NCI-H2171 (cell line): ENCODE measurements around the gene GLT1D1.

ENCODE experiments used
- DNase-seq: peaks from one replicate; lab custom pipeline; 2025; lab: John Stamatoyannopoulos, UW

Gene GLT1D1

DNA sequence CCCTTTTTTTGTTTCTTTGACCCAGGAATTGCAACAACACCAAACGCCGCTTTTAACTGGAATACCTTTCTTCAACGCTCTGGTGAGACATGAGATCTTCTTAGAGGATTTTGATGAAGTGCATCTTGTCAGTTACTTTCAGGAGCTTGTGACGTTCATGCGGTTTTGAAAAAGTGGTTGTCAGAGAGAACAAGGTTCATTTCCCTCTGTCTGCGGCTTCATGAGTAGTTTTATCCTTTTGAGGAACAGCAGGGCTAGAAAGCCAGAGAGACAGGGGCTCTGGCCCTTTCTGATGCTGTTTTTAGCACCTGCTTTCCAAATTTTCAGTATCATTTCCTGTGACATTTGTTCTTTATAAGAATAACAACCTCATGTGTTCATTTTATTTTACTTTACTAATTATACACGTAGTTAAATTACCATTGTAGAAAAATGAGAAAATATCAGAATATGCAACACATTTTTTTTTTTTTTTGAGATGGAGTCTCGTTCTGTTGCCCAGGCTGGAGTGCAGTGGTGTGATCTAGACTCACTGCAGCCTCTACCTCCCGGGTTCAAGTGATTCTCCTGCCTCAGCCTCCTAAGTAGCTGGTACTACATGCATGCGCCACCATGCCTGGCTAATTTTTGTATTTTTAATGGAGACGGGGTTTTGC, 61.8 kb downstream of the GLT1D1 start:
- DNase-seq = no peak

DNA sequence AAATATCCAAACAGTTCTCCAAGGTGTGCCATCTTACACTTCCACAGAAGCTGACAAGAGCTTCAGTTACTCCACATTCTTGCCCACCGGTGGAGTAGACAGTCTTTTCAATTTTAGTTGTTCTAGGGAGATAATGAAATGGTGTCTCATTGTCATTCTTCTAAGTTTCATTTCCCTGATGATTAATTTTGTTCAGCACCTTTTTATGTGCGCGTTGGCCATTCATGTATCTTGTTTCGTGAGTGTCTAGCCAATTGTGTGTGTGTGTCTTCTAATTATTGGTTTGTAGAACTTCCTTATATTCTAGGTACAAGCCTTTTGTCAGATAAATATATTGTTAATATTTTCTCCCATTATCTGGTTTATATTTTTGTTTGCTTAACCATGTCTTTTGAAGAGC, 63.1 kb downstream of the GLT1D1 start:
- no peak for DNase-seq

DNA sequence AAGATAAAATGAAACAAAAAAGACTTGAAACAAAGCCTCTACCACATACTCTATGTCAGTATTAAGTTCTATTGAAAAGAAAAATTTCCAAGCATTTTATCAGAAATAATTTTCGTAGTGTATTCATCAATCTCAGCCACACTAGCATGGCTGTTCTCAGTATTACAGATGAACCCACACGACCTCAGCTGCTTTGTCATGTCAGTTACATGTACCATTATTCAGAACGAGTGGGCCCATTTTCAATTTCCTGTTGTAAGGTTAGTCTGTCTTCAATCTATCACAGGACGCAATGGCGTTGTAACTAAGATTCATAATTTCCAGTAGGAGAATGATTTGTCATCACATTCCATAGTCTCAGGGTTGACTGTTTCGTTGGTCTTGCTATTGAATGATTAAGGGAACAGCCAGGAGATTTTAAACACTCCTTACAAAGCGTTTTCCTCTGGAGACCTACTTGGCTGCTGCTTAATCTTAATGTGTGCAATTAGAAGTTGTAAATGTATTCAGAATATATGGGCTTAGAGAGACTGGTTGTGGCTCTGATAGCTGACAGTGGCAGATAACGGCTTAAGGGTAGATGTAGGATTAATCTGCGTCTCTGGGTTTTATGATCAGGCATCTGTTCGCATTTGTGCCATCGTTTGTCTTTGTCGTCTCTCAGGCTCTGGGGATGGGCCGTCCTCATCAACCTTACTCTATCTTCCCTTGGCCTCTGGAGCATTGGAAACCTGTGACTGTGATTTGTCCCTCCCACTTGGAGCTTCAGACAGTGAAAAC, 65.4 kb downstream of the GLT1D1 start:
- DNase-seq = no peak

DNA sequence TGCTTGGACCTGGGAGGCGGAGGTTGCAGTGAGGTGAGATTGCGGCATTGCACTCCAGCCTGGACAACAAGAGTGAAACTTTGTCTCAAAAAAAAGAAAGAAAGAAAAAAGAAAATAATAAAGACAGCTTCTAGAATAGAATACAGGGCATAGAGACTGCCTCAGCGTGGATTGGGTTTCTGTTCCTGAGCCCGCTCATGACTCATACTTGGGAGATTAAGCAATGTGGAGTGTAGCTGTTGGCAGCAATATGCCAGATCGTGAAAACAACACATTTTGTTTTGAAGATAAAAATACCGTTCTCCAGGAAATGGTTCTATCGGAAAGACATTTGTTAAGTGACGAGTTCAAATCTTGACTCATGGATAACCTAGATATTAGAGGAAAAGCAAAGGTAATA, 67.2 kb downstream of the GLT1D1 start:
- DNase-seq = no peak

DNA sequence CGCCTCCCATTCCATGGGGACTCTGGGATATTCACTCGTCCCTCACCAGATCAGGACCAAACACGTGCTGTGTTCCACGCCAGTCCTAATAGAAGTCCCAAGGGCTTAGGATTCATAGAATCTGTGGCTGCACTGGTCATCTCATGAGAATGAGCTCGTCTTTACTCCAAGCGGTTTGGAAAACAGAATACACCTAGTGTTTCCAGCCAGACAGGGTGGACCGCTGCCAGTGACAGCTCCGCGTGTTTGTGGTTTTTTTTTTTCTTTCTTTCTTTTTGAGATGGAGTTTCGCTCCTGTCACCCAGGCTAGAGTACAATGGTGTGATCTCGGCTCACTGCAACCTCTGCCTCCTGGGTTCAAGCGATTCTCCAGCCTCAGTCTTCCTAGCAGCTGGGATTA, 75.1 kb downstream of the GLT1D1 start:
- DNase-seq = no peak

DNA sequence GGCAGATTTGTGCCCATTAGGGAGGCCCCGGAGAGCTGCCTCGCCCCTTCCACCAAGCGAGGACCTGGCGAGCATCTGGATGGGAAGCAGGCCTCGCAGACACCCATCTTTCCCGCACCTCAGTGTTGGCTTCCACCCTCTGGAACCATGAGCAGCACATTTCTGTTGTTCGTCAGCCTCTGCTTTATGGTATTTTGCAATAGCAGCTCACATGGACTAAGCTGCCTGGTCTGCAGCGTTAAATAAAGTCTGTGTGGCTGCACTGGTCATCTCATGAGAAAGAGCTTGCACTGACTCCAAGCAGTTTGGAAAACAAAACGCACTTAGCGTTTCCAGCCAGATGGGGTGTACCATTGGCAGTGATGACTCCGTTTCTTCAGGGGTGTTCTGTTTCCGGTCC, 75.8 kb downstream of the GLT1D1 start:
- no peak for DNase-seq

DNA sequence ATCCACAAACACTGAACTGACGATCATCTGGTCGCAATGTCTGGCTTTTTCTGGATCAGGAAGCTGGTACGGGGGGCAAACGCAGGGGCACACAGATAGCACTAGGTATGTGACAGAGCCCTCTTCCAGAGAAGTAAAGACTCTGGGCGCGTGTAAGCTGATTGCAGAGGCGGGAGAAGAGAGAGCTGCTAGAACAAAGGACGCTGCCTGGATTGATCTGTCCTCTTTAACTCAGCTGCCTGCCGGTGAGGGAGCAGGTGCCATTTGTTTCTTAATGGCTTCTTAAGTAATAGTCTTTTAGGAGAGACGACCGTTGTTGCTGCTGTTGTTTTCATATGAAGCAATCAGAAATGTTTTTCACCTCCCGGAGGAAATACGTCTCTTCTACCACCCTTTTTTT, 77.3 kb downstream of the GLT1D1 start:
- DNase-seq = no peak

DNA sequence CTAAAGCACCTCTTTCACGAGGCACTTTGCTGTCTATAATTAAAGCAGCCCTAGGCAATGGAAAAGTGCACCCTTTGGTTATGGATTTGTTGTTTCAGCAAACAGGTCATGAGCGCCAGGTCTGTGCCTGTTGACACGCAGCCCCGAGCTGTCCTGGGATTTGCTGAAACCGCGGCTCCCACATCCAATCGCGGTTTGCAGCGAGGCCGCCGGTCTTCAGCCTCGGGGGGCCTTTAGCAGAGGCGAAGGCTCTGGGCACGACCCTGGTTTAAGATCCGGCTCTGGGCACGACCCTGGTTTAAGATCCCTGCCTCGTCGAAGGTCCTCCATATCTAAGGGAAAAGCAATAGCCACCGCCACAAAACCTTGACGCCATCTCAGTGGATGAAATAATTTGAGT, 79.2 kb downstream of the GLT1D1 start:
- no peak for DNase-seq

DNA sequence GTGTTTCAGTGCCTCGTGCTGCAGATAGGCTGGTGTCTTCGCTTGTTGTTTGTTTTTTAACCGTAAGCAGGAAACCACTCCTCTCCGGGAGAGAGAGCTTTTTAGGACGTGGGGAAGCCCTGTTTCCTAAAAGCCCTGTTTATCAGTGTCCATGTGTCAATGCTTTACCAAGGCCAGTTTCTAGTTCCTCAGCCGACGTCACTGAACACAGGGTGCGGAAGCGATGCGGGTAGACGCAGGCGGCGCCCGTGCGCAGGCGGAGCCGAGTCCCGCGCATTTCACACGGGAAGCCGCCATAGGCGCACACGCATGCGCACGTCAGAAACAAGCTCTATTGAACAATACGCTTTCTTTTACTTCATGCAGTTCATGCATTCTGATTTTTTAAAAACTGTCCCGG, 79.8 kb downstream of the GLT1D1 start:
- no peak for DNase-seq

DNA sequence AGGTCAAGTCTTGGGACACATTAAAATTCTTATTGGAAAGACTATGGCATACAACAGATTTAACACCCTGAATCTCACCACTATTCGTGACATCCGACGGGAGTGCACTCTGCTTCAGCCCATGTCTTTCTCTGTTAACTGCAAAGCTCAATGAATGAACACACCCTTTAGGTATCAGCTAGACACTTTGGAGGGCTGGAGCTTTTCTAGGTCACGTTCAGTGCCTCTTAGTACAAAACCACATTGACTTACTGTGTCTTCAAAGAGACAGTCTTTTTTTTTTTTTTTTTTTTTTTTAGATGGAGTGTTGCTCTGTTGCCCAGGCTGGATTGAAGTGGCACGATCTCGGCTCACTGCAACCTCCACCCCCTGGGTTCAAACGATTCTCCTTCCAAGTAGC, 80.6 kb downstream of the GLT1D1 start:
- DNase-seq = no peak

DNA sequence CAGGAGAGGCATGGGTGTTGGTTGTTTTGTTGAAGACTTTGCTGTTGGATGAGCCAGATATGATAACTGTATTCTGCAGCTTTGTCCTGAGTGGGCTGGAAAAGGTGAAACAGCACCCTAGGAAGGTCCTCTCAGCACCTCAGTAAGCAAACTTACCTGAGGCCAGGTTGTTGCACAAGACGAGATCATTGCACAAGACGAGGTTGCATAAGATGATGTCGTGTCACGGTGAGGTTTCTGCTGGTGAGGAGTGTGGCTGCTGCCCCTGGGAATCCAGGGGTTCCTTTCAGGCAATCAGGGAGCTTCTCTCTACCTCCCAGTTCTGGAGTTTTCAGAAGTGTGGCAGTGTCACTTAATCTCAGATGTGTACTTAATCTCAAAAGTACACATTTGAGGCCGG, 85.6 kb downstream of the GLT1D1 start:
- DNase-seq = no peak

DNA sequence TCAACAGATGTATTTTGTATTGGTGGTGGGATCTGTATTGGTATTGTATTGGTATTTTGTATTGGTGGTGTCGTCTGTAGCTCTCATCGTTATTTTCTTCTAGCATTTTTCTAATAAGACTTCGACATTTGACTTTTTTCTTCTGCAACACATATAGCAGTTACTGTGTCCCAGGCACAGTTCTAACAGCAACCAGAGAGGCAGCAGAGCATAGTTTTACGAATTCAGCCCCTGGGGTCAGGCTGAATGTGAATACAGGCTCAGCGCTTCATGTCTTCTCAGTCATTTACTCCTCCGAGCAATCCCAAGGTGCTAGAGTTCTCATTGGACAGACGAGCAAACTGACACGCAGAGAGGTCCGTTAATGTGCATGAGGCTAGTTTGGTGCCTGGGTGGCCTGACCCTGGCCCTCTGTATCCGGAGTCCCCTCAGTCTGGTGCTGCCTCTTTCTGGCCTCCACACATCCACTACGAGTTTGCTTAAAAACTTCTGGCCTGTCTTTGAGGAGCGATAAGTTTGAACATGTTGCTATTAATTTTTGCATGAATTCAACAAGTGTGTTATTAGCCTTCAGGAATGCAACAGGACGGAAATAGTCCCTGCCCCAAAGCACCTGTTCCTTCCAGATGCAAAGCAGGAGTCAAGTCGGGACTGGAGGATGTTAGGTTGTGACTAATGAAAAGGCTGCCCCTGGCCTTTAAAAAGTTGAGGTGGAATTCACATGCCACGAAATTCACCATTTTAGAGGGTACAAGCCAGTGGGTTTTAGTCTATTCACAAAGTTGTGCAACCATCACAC, 87.0 kb downstream of the GLT1D1 start:
- no peak for DNase-seq

DNA sequence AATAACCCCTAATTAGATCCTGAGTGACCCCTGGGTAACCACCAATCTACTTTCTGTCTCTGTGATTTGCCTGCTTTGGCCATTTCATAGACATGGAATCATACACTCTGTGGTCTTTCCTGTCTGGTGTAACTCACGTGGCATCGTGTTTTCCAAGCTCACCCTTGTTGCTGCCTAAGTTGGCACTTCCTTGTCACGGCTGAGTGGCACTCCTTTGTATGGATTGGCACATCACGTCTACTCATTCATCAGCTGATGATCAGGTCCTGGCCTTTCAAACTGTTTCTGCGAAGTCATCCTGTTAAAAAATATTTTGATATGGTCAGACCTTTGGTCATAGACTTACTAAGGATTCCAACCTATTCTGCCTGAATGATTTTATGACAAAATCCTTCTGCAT, 87.7 kb downstream of the GLT1D1 start:
- no peak for DNase-seq

DNA sequence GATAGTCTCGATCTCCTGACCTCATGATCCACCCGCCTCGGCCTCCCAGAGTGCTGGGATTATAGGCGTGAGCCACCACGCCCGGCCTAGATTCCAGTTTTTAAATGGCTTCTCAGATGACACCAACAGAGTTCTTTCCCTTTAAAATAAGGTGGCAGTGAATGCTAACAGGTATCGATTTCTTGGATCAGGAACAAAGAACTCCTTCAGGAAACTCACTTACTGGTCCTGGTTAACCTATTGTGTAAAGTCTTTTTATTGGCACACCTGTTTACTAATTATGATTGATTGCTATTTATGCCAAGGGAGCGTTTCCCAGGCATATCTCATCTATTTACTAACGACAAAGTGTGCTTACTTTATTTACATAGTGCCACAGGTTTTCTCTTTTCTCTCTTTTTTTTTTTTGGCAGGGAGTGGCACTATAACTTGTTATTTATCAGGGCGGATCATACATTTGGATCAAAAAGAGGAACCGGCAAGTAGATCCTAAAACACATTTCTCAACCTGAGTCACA, 89.7 kb downstream of the GLT1D1 start:
- DNase-seq = no peak

DNA sequence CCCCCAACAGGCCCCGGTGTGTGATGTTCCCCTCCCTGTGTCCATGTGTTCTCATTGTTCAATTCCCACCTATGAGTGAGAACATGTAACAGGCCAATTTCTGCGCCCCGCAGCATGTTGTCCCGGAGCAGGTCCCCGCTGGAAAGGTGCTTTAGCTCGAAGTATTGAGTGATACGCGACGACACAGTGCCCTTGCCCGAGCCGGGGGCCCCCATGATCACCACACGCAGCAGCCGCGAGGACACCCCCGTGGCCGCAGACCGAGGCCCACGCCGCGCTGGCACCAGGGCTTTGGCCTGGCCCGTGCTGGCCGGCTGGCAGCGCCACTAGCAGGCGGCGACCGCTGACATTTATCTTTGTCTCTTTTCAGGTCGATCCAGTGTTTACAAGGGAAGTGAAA, 91.7 kb downstream of the GLT1D1 start:
- DNase-seq = no peak

DNA sequence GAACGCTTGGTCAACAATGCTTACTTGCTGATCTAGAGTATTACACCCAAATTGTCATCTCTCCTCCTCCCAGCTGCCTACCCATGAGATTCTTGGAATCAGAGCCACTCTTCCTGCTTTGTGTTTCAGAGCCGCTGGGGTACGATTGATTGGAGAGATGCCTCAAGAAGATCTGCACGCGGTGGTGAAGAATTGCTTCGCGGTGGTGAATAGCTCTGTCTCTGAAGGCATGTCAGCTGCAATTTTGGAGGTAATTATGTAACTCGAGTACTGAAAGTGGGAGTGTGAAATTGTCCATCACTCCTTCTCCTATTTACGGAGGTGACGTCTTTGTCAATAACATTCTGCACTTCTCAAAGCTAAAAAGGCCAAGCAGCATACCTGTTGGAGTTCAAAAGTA, 93.9 kb downstream of the GLT1D1 start:
- no peak for DNase-seq

DNA sequence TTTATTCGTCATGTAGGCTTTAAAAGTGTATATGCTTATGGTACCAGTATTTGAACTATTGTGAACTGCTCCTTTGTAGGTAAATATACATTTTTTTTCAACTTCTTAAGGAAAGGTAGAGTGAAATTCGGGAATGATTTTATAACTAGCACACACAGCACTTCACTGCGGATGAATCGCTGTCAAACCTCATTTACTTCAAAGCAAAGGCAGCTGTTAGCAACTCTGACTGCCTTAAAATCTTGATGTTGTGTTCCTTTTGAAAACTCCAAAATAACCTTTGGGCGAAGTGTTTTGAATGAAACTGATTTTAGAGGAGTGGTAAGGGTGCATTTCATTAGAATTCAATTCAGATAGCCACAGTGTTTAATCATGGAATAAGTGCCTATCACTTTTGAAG, 95.8 kb downstream of the GLT1D1 start:
- no peak for DNase-seq

DNA sequence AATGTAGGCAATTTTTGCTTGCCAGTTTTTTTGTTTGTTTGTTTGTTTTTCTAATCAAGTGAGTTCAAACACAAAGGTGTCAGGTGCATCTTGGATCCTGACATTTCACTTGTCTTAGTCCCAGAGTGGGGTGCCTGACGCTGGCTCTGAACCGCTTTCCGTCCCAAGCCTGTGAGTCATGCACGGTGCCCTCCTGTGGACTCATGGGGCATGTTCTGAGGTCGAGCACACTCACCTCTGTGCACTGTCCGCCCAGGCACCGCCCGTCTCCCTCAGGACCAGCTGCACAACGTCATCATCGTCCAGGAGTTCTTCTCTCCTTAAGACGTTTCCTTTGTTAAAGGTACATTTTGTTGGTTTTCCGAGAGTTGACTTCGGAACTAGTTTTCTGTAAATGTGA, 98.2 kb downstream of the GLT1D1 start:
- DNase-seq = no peak

DNA sequence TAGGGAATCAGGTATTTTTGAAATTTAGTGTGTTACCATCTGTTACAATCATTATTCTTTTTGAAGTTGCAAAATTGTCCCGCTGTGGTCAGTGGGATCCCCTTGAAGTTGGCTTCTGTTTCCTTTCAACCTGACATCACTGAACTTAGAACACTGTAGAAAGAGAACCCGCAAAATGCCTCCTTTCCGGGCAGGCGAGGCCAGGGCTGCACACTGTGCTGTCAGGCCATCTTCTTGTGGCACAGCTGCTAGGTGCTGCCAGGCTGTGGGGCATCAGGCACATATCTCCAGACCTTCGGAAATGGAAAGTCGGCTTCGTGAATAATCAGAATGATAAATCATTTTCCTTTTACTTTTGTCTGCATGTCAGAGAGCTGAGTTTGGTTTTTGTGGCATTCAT, 103.5 kb downstream of the GLT1D1 start:
- DNase-seq = no peak

DNA sequence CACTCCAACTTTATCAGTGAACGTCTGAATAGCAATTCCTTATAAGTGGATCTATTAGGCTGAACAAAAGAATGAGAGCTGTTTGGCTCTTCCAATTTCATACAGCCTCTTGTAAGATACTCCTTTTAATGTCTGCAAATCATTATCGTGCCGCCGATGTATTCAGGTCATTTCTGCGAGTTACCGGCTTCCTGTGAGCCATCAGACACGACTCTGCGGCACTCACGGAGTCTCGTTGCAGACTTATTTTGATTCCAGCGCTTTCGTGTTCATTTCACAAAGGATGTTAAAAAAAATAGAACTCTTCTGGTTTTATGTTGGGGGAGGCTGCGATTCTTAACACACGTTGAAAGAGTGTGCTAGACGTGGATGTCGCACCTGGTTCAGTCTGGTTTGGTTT, 106.6 kb downstream of the GLT1D1 start:
- no peak for DNase-seq

DNA sequence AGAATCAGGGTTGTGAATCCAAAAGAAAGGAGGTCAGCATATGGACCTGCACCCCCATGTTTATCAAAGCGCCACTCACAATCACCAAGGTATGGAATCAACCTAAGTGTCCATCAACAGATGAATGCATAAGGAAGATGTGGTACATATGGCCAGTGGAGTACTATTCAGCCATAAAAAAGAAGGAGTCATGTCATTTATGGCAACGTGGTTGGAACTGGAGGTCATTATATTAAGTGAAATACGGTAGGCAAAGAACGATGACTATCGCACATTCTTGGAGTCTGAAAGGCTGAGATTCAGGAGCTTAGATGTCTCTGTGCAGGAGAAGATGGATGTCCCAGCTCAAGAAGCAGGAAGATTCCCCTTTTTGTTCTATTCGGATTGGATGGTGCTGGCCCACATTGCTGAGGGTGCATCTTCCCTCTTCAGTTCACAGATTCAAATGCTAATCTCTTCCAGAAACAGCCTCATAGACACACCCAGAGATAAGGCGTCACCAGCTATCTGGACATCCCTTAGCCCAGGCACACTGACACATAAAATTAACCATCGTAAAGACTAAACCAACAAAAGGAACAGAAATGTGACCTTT, 108.1 kb downstream of the GLT1D1 start:
- DNase-seq = no peak

DNA sequence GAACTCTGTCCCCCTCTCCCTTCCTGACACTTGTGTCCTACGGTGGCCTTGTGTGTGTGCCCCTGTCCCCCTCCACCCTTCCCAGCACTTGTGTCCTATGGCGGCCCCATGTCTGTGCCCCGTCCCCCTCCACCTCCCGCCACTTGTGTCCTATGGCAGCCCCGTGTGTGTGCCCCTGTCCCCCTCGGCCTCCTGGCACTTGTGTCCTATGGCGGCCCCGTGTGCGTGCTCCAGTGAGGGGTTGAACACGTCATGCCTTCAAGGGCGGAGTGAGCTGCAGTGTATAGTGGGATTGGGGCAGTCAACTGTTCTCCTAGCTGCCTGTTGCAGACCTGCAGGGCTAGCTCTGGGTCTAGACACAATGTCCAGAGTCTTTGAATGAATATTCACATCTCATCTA, 108.7 kb downstream of the GLT1D1 start:
- no peak for DNase-seq
